ENCODE results near the gene PDIA4. TPM values are rescaled to one million over a fixed set of nuclear protein-coding genes. Genes with fewer than 3 reads are reported as not detected.

PDIA4 gene
- total and polyA plus RNA-seq, 2 experiments from 2014 or later = 371 to 413 TPM

- Histone ChIP-seq H3K27ac (no peak overlapping the region), H3K4me3 (no peak overlapping the region), H3K36me3 (replicated peaks; ENCODE audit: insufficient read depth, low read depth) (no peaks in the 10 kb centered on the region), H3K27me3 (no peaks in the 10 kb centered on the region), H3K9me3 (ENCODE audit: low read depth) (no peaks in the 10 kb centered on the region), H3K79me2 (no peaks in the 10 kb centered on the region), H3K4me2 (no peak overlapping the region), H3K4me1 (ENCODE audit: insufficient read depth) (no peaks in the 10 kb centered on the region), H4K20me1 (ENCODE audit: insufficient read depth, poor library complexity, severe bottlenecking) (no peaks in the 10 kb centered on the region), H2AFZ (no peak overlapping the region), H3K9me2 (replicated peaks; ENCODE audit: insufficient read depth) (no peaks in the 10 kb centered on the region)
- WGBS (ENCODE audit: low lambda C conversion rate, missing lambda C conversion rate) = 75% methylated on average over 3 of the region's 3 CpGs
- TF ChIP-seq CTCF (IDR thresholded peaks at IDR 0.05; ENCODE audit: poor library complexity) = no peak
- no peak for TF ChIP-seq EZH2phosphoT487 (IDR thresholded peaks at IDR 0.05; ENCODE audit: low read depth, severe bottlenecking, unreplicated experiment)
- no peak for TF ChIP-seq EZH2 (IDR thresholded peaks at IDR 0.05; ENCODE audit: borderline replicate concordance)
- DNase-seq (ENCODE audit: low spot score) = no peak
These were observed 52.4 kb downstream of the PDIA4 start for GRCh38 chr7:148975896-148976295.

GRCh38 chr7:148973256-148973655 lies 55.0 kb downstream of the PDIA4 start:
- WGBS (ENCODE audit: low lambda C conversion rate, missing lambda C conversion rate) = 86% methylated on average over 6 of the region's 6 CpGs

DNA sequence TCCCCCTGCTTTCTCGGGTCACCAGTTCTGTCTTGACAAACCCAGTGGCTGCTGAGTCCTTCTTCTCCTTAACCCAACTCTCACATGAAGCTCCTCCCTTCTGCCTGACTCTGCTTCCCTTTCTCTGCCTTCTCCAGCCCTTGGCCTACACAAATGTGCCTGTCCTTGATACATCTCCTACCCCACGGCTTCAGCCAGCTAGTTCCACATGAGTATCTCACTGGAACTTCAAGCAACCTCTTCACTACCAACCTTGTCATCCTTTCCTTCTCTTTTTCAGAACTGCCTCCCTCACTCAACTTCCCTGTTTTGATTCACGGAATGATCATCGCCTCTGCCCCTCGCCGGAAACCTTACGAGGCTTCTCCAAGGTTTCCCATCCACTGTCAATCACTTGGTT lies 55.9 kb downstream of the PDIA4 start:
- no peak overlapping the region for H3K4me3 ChIP-seq
- no peaks in the 10 kb centered on the region for H3K9me2 ChIP-seq (replicated peaks; ENCODE audit: insufficient read depth)
- 91% methylated on average over 7 of the region's 7 CpGs for WGBS (ENCODE audit: low lambda C conversion rate, missing lambda C conversion rate)
- H3K4me2 ChIP-seq = no peak overlapping the region
- H3K27me3 ChIP-seq = no peaks in the 10 kb centered on the region
- H3K4me1 ChIP-seq (ENCODE audit: insufficient read depth) = no peaks in the 10 kb centered on the region
- H4K20me1 ChIP-seq (ENCODE audit: insufficient read depth, poor library complexity, severe bottlenecking) = no peaks in the 10 kb centered on the region
- no peak overlapping the region for H2AFZ ChIP-seq
- DNase-seq (ENCODE audit: low spot score) = no peak
- H3K27ac ChIP-seq = no peak overlapping the region
- H3K79me2 ChIP-seq = no peaks in the 10 kb centered on the region
- no peaks in the 10 kb centered on the region for H3K36me3 ChIP-seq (replicated peaks; ENCODE audit: insufficient read depth, low read depth)
- H3K9me3 ChIP-seq (ENCODE audit: low read depth) = no peaks in the 10 kb centered on the region
- no peak for TF ChIP-seq CTCF (IDR thresholded peaks at IDR 0.05; ENCODE audit: poor library complexity)
- no peak for TF ChIP-seq EZH2 (IDR thresholded peaks at IDR 0.05; ENCODE audit: borderline replicate concordance)
- TF ChIP-seq EZH2phosphoT487 (IDR thresholded peaks at IDR 0.05; ENCODE audit: low read depth, severe bottlenecking, unreplicated experiment) = no peak

More at GRCh38 chr7:148973256-148973655, 55.0 kb downstream of the PDIA4 start:
- DNase-seq (ENCODE audit: low spot score) = no peak
- H3K9me2 ChIP-seq (replicated peaks; ENCODE audit: insufficient read depth) = no peaks in the 10 kb centered on the region
- no peak overlapping the region for H3K4me3 ChIP-seq
- H3K27ac ChIP-seq = no peak overlapping the region
- H2AFZ ChIP-seq = no peak overlapping the region
- H3K79me2 ChIP-seq = no peaks in the 10 kb centered on the region
- no peaks in the 10 kb centered on the region for H3K4me1 ChIP-seq (ENCODE audit: insufficient read depth)
- H3K27me3 ChIP-seq = no peaks in the 10 kb centered on the region
- no peak overlapping the region for H3K4me2 ChIP-seq
- H3K36me3 ChIP-seq (replicated peaks; ENCODE audit: insufficient read depth, low read depth) = no peaks in the 10 kb centered on the region
- H4K20me1 ChIP-seq (ENCODE audit: insufficient read depth, poor library complexity, severe bottlenecking) = no peaks in the 10 kb centered on the region
- H3K9me3 ChIP-seq (ENCODE audit: low read depth) = no peaks in the 10 kb centered on the region
- TF ChIP-seq CTCF (IDR thresholded peaks at IDR 0.05; ENCODE audit: poor library complexity) (no peak), EZH2 (IDR thresholded peaks at IDR 0.05; ENCODE audit: borderline replicate concordance) (no peak), EZH2phosphoT487 (IDR thresholded peaks at IDR 0.05; ENCODE audit: low read depth, severe bottlenecking, unreplicated experiment) (no peak)

DNA sequence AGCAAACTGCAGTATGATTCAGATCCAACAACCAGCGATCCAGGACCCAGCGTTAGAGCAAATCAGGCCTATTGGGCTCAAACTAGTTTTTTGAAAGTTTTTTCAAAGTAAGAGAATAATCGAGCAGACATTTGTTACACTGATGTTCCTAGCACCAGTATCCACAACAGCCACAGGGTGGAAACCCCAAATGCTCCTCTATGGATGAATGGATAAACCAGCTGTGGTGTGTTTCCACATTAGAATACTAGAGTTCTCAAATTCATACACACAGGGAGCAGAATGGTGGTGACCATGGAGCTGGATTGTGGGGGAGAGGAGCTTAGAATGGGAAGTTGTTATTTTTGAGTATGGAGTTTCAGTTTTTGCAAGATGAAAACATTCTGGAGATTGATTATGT lies 60.7 kb downstream of the PDIA4 start:
- Histone ChIP-seq H2AFZ (no peak overlapping the region), H3K9me2 (replicated peaks; ENCODE audit: insufficient read depth) (no peaks in the 10 kb centered on the region), H3K4me1 (ENCODE audit: insufficient read depth) (no peaks in the 10 kb centered on the region), H3K4me2 (no peak overlapping the region), H3K27ac (no peak overlapping the region), H3K36me3 (replicated peaks; ENCODE audit: insufficient read depth, low read depth) (no peaks in the 10 kb centered on the region), H3K79me2 (no peaks in the 10 kb centered on the region), H3K9me3 (ENCODE audit: low read depth) (no peaks in the 10 kb centered on the region), H4K20me1 (ENCODE audit: insufficient read depth, poor library complexity, severe bottlenecking) (no peaks in the 10 kb centered on the region), H3K4me3 (no peak overlapping the region), H3K27me3 (no peaks in the 10 kb centered on the region)
- TF ChIP-seq EZH2phosphoT487 (IDR thresholded peaks at IDR 0.05; ENCODE audit: low read depth, severe bottlenecking, unreplicated experiment) (no peak), EZH2 (IDR thresholded peaks at IDR 0.05; ENCODE audit: borderline replicate concordance) (no peak), CTCF (IDR thresholded peaks at IDR 0.05; ENCODE audit: poor library complexity) (no peak)
- no peak for DNase-seq (ENCODE audit: low spot score)
- WGBS (ENCODE audit: low lambda C conversion rate, missing lambda C conversion rate) = 94% methylated on average over 3 of the region's 3 CpGs
